ENCODE data around the gene ZP1. TPM values are rescaled to one million over a fixed set of nuclear protein-coding genes. Genes with fewer than 3 reads are reported as not detected.

The ZP1 gene
- polyA plus RNA-seq, 1 donor = 0.07 TPM

DNA sequence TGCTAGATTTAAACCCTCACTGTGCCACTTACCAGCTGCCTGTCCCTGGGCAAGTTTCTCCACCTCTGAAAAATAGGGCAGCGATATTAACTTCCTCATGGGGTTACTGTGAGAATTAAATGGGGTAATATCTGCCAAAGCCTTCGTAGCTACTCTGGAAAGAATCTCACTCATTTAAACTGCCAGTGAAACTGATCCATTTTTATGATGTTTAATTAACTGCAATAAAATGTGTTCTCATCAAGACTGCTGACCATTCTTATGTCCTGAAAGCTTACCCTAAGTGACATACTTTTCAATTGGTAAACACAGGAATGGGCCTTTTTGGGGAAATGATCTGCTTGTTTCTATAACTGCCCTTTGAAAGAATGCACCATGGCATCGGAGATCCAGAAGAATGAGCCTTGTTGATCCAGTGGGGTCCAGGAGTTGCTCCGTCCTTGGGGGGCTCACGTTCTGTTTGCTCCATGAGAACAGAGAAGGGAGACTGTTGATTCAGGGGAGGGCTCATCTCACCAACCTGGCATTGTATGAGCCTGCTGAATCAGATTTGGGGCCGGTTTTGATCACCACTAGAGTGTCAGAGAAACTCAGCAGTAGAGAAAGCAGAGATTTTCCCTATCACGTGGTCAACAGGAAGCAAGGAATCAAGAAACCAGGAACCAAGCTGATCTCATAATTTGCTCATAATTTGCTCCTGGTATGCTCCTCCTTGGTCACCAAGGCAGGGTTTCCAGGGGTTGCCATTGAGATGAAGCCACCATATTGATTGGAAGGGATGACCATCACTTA is 32.4 kb upstream of the ZP1 start:
- Histone ChIP-seq H3K4me3 (ENCODE audit: low read length) (no peak overlapping the region), H3K4me1 (ENCODE audit: control insufficient read depth, insufficient read depth, low read length) (no peaks in the 10 kb centered on the region), H3K27me3 (ENCODE audit: control insufficient read depth, insufficient read depth, low read length) (no peaks in the 10 kb centered on the region), H3K36me3 (ENCODE audit: control insufficient read depth, insufficient read depth, low read length) (no peaks in the 10 kb centered on the region), H3K27ac (ENCODE audit: low read length) (no peak overlapping the region), H3K9me3 (ENCODE audit: control insufficient read depth, low read depth, low read length) (no peaks in the 10 kb centered on the region)
- WGBS (ENCODE audit: insufficient coverage, low lambda C conversion rate) = 20% methylated on average over 1 of the region's 7 CpGs
- DNase-seq = no peak

GRCh38 chr11:60835534-60835846 is 31.9 kb upstream of the ZP1 start:
- Histone ChIP-seq H3K9me3 (ENCODE audit: control insufficient read depth, low read depth, low read length) (no peaks in the 10 kb centered on the region), H3K27ac (ENCODE audit: low read length) (no peak overlapping the region), H3K4me1 (ENCODE audit: control insufficient read depth, insufficient read depth, low read length) (no peaks in the 10 kb centered on the region), H3K4me3 (ENCODE audit: low read length) (no peak overlapping the region), H3K27me3 (ENCODE audit: control insufficient read depth, insufficient read depth, low read length) (no peaks in the 10 kb centered on the region), H3K36me3 (ENCODE audit: control insufficient read depth, insufficient read depth, low read length) (no peaks in the 10 kb centered on the region)
- DNase-seq = no peak
- 100% methylated on average over 1 of the region's 3 CpGs for WGBS (ENCODE audit: insufficient coverage, low lambda C conversion rate)

- H3K4me1 ChIP-seq (ENCODE audit: control insufficient read depth, insufficient read depth, low read length) = peaks cover 7% of the 10 kb centered on the region
- no CpG with 5 or more reads among the region's 9 CpGs for WGBS (ENCODE audit: insufficient coverage, low lambda C conversion rate)
- H3K4me3 ChIP-seq (ENCODE audit: low read length) = no peak overlapping the region
- no peaks in the 10 kb centered on the region for H3K27me3 ChIP-seq (ENCODE audit: control insufficient read depth, insufficient read depth, low read length)
- no peaks in the 10 kb centered on the region for H3K9me3 ChIP-seq (ENCODE audit: control insufficient read depth, low read depth, low read length)
- H3K27ac ChIP-seq (ENCODE audit: low read length) = no peak overlapping the region
- H3K36me3 ChIP-seq (ENCODE audit: control insufficient read depth, insufficient read depth, low read length) = no peaks in the 10 kb centered on the region
- DNase-seq = no peak
Observed at GRCh38 chr11:60836866-60837515, 30.4 kb upstream of the ZP1 start.

DNA sequence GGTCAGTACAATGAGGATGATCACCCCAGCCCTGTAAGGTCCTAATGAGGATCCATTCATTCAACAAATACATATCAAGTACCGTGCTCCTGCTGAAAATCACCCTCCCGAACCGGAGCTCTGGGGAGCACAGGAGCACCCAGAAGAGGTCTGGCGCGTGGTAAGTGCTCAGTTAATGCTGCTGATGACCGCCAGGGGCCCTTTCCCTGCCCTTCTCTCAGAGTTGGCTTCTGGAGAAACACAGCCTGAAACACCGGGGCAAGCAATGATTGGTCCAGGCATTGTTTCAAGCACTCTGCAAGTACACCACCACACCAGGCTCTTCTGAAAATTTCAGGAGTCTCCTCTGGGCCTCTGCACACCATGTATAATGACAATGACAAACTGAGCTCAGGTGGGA is 29.2 kb upstream of the ZP1 start:
- Histone ChIP-seq H3K27me3 (ENCODE audit: control insufficient read depth, insufficient read depth, low read length) (no peaks in the 10 kb centered on the region), H3K27ac (ENCODE audit: low read length) (no peak overlapping the region), H3K9me3 (ENCODE audit: control insufficient read depth, low read depth, low read length) (no peaks in the 10 kb centered on the region), H3K4me3 (ENCODE audit: low read length) (no peak overlapping the region), H3K4me1 (ENCODE audit: control insufficient read depth, insufficient read depth, low read length) (peaks cover 8% of the 10 kb centered on the region), H3K36me3 (ENCODE audit: control insufficient read depth, insufficient read depth, low read length) (no peaks in the 10 kb centered on the region)
- WGBS (ENCODE audit: insufficient coverage, low lambda C conversion rate) = no CpG with 5 or more reads among the region's 7 CpGs
- no peak for DNase-seq

DNA sequence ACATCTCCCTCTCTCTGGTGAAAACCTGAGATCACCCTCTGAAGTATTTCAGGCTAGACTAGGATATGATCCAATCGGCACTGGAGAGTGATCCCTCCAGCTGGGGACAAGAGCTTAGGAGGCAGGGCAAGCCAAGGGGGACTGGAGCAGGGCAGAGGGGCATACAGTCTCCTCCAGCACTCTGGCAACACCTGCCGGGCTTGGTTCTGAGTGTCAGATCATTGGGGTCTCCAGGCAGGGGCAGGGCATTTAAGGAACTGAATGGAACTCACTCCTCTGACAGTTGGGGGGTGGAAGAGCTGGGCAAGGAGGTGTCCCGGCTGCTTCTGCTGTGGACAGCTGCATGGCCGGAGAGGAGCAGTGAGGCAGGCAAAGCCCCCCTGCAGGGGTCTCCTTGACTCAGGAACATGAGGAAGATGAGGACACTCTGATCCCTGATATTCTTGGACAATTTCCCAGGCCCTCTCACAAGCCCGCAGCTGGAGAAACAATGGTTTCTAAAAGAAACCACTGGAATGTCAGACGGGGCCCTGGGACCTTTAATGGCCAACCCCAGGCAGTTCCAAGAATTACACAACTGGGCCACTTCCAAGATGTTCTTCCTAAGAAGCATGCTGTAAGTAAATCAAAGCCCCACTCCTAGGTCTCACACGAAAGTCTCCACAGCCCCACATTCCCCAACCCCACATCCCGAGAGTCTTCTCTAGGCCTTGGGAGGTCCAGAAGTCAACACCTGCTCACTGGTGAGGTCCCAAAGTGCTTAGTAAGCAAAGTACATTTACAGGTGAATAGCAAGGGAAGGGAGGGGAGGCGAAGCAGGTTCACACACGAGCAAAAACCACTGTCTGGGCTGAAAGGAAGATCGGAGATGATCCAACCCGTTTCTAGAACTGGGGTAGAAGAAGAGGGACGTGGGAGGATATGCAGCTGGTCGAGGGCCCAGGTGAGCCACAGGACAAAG is 26.6 kb upstream of the ZP1 start:
- peak overlapping the region; percentile 77 for H3K27ac ChIP-seq (ENCODE audit: low read length)
- peak in 1 of 2 donors; percentile 44 for DNase-seq

DNA sequence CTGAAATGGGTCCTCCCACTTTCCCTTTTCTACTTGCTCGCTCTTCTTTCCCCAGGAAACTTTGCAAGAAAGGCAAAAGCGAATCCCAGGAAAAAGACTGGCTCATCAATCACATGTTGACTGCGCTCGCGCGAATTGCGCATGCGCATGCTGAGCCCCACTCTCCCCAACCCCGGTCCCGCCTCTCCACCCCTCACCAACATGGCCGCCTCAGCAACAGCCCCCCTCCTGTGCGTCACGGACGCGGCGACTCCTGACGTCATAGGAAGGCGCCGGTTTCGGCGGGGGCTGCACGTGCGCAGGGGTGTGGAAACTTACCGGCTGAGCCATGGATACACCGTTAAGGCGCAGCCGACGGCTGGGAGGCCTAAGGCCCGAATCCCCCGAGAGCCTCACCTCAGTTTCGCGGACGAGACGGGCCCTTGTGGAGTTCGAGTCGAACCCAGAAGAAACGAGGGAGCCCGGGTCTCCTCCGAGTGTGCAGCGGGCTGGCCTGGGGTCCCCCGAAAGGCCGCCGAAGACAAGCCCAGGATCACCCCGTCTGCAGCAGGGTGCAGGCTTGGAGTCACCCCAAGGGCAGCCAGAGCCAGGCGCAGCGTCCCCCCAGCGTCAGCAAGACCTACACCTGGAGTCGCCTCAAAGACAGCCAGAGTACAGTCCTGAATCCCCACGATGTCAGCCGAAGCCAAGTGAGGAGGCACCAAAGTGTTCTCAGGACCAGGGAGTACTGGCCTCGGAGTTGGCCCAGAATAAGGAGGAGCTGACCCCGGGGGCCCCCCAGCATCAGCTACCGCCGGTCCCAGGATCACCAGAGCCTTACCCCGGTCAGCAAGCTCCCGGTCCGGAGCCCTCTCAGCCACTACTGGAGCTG is 25.3 kb upstream of the ZP1 start, which contains the start of gene CCDC86:
TSS of gene CCDC86 (plus strand) at position 317 of the 871 bp plus-strand sequence. CDS start at position 329, 12 bp downstream.
- Histone ChIP-seq H3K27ac (ENCODE audit: low read length) (peak within 1 kb of the TSS; percentile 77), H3K4me1 (ENCODE audit: control insufficient read depth, insufficient read depth, low read length) (peaks cover 22% of the 10 kb centered on the region), H3K4me3 (ENCODE audit: low read length) (peak within 1 kb of the TSS; percentile 90), H3K9me3 (ENCODE audit: control insufficient read depth, low read depth, low read length) (no peaks in the 10 kb centered on the region), H3K36me3 (ENCODE audit: control insufficient read depth, insufficient read depth, low read length) (no peaks in the 10 kb centered on the region), H3K27me3 (ENCODE audit: control insufficient read depth, insufficient read depth, low read length) (no peaks in the 10 kb centered on the region)
- DNase-seq = peak; percentile 98
- 0% methylated on average over 1 of the region's 57 CpGs for WGBS (ENCODE audit: insufficient coverage, low lambda C conversion rate)

More for the DNA sequence above, 26.6 kb upstream of the ZP1 start:
- no peak overlapping the region for H3K4me3 ChIP-seq (ENCODE audit: low read length)
- H3K27me3 ChIP-seq (ENCODE audit: control insufficient read depth, insufficient read depth, low read length) = no peaks in the 10 kb centered on the region
- H3K9me3 ChIP-seq (ENCODE audit: control insufficient read depth, low read depth, low read length) = no peaks in the 10 kb centered on the region
- no CpG with 5 or more reads among the region's 14 CpGs for WGBS (ENCODE audit: insufficient coverage, low lambda C conversion rate)
- peaks cover 22% of the 10 kb centered on the region for H3K4me1 ChIP-seq (ENCODE audit: control insufficient read depth, insufficient read depth, low read length)
- no peaks in the 10 kb centered on the region for H3K36me3 ChIP-seq (ENCODE audit: control insufficient read depth, insufficient read depth, low read length)

DNA sequence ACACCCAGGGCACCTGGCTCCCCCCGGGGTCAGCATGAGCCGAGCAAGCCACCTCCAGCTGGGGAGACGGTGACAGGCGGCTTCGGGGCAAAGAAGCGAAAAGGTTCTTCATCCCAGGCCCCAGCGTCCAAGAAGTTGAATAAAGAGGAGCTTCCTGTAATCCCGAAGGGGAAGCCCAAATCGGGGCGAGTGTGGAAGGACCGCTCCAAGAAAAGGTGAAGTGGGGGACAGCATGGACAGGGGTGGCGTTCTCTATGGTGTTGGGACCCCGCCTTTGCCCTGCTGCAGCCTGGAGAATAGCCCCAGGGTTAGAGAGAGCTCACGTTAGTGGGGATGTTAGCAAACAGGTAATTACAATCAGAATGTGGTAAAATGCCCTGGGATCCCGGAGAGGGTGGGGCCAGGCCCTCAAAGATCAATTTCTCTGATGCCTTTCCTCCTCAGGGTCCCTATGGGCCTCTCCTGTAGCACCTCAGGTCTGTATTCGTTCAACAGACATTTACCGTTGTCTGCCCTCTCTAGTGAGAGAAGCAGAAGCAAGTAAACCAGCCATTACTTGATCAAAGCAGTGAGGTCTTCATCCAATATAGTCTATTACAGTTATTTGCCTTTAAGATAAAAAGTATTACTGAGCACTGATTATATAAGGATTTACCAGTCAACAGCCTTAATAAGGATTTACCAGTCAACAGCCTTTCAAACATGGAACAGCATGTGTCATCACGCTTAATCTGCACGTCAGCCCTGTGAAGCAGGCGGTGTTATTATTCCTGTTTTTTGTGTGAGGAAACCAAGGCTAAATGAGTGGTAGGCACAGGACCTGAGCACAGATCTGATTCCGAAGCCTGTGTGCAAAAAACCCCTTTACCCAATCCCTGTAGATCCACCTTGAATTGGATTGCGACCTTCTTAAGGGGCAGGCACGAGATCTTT is 24.4 kb upstream of the ZP1 start:
- Histone ChIP-seq H3K4me3 (ENCODE audit: low read length) (peak overlapping the region; percentile 90), H3K36me3 (ENCODE audit: control insufficient read depth, insufficient read depth, low read length) (peaks cover 5% of the 10 kb centered on the region), H3K27me3 (ENCODE audit: control insufficient read depth, insufficient read depth, low read length) (no peaks in the 10 kb centered on the region), H3K9me3 (ENCODE audit: control insufficient read depth, low read depth, low read length) (no peaks in the 10 kb centered on the region), H3K4me1 (ENCODE audit: control insufficient read depth, insufficient read depth, low read length) (peaks cover 27% of the 10 kb centered on the region), H3K27ac (ENCODE audit: low read length) (peak overlapping the region; percentile 68)
- WGBS (ENCODE audit: insufficient coverage, low lambda C conversion rate) = no CpG with 5 or more reads among the region's 23 CpGs
- DNase-seq = peak in 1 of 2 donors; percentile 28

DNA sequence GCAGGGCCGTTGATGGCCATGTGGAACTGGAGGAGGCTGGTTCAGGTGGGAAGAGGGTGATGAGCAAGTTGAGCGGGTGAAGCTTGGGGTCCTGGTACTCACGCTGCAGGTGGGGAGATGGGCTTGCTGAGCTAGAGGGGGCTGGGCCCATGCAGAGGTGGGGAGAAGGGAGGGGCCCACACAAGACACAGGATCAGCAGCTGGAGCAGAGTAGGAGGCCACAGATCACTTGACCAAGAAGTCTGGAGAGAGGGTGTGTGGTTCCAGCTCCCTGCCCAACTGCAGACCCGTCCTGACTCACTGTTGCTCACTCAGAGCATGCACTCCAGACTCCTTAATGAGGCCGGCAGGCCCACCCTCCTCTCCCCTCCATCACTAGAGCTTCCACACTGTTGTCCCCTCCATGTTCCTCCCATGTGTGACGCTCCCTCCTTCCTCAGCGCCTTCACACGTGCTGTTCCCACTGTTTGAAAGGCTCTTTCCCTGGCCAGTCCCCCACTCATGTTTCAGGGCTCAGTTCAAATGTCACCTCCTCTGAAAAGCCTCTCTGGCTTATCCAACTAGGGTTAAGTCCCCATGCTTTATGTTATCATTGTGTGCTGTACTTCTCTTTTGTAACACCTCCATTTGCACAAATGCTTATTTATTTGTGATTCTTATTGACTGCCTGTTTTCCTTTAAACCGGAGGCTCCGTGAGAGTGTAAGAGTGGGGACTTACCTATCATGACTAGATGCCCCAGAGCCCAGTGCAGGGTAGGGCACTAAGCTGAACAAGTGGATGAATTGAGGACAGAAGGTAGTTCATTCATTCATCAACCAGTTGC is 23.1 kb upstream of the ZP1 start:
- no peaks in the 10 kb centered on the region for H3K9me3 ChIP-seq (ENCODE audit: control insufficient read depth, low read depth, low read length)
- H3K4me1 ChIP-seq (ENCODE audit: control insufficient read depth, insufficient read depth, low read length) = peaks cover 27% of the 10 kb centered on the region
- H3K4me3 ChIP-seq (ENCODE audit: low read length) = no peak overlapping the region
- H3K36me3 ChIP-seq (ENCODE audit: control insufficient read depth, insufficient read depth, low read length) = peaks cover 17% of the 10 kb centered on the region
- H3K27me3 ChIP-seq (ENCODE audit: control insufficient read depth, insufficient read depth, low read length) = no peaks in the 10 kb centered on the region
- no peak overlapping the region for H3K27ac ChIP-seq (ENCODE audit: low read length)
- DNase-seq = peak in 1 of 2 donors; percentile 25
- WGBS (ENCODE audit: insufficient coverage, low lambda C conversion rate) = no CpG with 5 or more reads among the region's 10 CpGs

Measured in large intestine (tissue), 3 donors.